Activated naive CD8-positive, alpha-beta T cell treated with anti-CD3 and anti-CD28 coated beads, Interleukin-2, amount 10 ng/mL, durations not matched to agents 7 days and 5 days (primary cell): ENCODE data around the gene SMKR1. TPM values are rescaled to one million over a fixed set of nuclear protein-coding genes. Genes with fewer than 3 reads are reported as not detected.
A peak's percentile ranks its signal among the peaks of the same experiment; 100 is the strongest.

Experiments
- ATAC-seq: fragments of 150-1000 bp; cut with Tn5 transposase; one replicate; pipeline ENCODE4 v1.10.0; 2021; ENCODE audit warnings: low read depth, moderate library complexity
- POLR2A ChIA-PET: fragments of 350-600 bp; sonication (Branson Sonifier 250); formaldehyde crosslinking; loops from one replicate; lab custom pipeline; 2021; ENCODE audit warnings: antibody characterized with exemption; lab: Charles Lee
- DNase-seq: peaks from one replicate; pipeline ENCODE4 v3.0.0; 2021
- H3K27ac Mint-ChIP-seq: one replicate; pipeline ENCODE4 v1.8.0; 2022; ENCODE audit warnings: mild to moderate bottlenecking, mixed read lengths
- H3K27me3 Mint-ChIP-seq: one replicate; pipeline ENCODE4 v1.8.0; 2022; ENCODE audit warnings: mild to moderate bottlenecking, moderate library complexity, mixed read lengths
- H3K36me3 Mint-ChIP-seq: one replicate; pipeline ENCODE4 v1.8.0; 2021; ENCODE audit warnings: mild to moderate bottlenecking, mixed read lengths
- H3K4me1 Mint-ChIP-seq: one replicate; pipeline ENCODE4 v1.8.0; 2021; ENCODE audit warnings: mixed read lengths
- H3K4me3 Mint-ChIP-seq: one replicate; pipeline ENCODE4 v1.8.0; 2022; ENCODE audit warnings: mild to moderate bottlenecking, moderate library complexity, mixed read lengths
- H3K9me3 Mint-ChIP-seq: one replicate; pipeline ENCODE4 v1.8.0; 2021; ENCODE audit warnings: mixed read lengths
- total RNA-seq, 2 experiments: library from RNA; stranded (reverse); gene quantifications; one replicate each; pipeline ENCODE4 v1.2.3, GENCODE V29; 2021

SMKR1 gene
- total RNA-seq, 2 experiments from 2014 or later, result 1.3 to 2.1 TPM

DNA sequence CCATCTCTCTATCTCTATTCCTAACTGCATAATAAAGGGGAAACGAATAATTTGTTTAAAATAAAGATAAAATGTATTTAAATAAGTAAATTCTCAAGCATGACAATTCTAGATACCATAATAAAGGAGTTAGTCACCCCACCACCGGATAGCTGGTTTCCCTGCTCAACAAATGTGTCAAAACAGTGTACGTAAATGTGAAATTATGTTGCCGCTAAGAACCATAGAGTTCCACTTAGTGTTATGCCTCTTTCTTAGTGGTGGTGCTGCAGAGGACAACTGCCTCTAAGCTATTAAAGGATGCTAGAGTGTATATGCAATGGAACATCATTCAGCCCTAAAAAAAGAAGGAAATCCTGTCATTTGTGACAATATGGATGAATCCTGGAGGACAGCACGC lies 42.4 kb downstream of the SMKR1 start:
- H3K4me1 Mint-ChIP-seq, result no peaks in the 10 kb centered on the region
- H3K4me3 Mint-ChIP-seq, result no peak overlapping the region
- POLR2A ChIA-PET, result no interaction called here
- H3K27ac Mint-ChIP-seq, result no peak overlapping the region
- H3K36me3 Mint-ChIP-seq, result no peaks in the 10 kb centered on the region
- no peak for DNase-seq
- H3K27me3 Mint-ChIP-seq, result no peaks in the 10 kb centered on the region
- no peak for ATAC-seq
- H3K9me3 Mint-ChIP-seq, result no peaks in the 10 kb centered on the region

DNA sequence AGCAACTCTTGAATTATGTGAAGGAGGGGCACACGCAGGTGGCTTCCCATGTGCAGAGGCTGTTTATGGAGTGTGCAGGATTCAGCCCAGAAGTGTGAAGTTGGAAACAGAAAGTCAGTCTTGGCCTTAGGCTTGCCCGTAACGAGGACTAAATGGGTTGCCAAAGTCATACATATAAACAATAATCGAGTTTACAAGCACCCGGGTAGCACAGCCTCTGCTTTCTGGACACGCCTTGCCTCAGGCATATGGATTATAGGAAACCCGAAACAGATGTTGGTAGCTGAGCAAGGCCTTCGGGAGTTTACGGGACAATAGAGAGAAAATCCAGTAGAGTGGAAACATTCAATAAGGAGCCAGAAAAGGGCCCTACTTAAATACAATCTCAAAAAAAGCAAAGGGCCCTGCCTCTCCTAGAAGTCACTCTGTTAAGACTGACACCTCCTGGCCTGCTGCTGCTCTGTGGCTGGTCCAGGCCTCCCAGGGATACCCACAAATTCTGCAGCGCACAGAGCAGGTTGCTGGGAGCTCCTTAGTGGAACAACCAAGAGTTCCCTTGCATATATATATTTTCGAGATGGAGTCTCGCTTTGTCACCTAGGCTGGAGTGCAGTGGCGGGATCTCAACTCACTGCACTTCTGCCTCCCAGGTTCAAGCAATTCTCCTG lies 48.5 kb downstream of the SMKR1 start:
- ATAC-seq (no peak), DNase-seq (no peak)
- POLR2A ChIA-PET, result no interaction called here
- Mint-ChIP-seq H3K4me1 (peaks cover 5% of the 10 kb centered on the region), H3K27me3 (peaks cover 4% of the 10 kb centered on the region), H3K36me3 (no peaks in the 10 kb centered on the region), H3K4me3 (no peak overlapping the region), H3K27ac (no peak overlapping the region), H3K9me3 (no peaks in the 10 kb centered on the region)

DNA sequence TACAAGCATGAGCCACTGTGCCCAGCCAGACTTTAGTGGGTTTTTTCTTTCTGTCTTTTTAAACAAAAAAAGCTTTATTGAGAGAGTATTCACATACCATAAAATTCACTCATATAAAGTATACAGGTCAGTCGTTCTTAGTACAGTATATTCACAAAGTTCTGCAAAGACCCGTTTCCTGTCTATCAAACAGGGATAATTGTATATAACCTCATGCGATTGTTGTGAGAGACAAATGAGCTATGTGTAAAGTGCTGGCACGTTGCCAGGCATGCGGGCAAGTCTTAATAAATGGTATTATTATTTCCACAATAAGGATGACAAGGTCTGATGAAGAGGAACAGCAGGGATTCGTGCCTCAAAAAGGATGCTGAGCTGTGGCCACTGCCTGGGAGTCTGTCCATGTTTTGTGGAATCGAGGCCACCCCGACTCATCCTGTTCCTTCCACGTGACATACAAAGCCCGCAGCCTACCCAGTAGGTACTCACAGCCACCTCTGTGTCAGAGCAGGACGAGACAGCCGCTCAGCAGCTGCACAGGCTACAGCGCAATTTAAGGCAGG lies 51.6 kb downstream of the SMKR1 start:
- DNase-seq, result peak; percentile 40
- Mint-ChIP-seq H3K9me3 (no peaks in the 10 kb centered on the region), H3K27me3 (peaks cover 4% of the 10 kb centered on the region), H3K27ac (no peak overlapping the region), H3K4me3 (peak overlapping the region; percentile 29), H3K4me1 (peaks cover 5% of the 10 kb centered on the region), H3K36me3 (no peaks in the 10 kb centered on the region)
- ATAC-seq, result peak; percentile 99
- POLR2A ChIA-PET, result interaction anchor here (0.6 kb wide), 1 partner anchor 16 kb away, joined by 3 read pairs; no protein-coding TSS in a partner anchor

DNA sequence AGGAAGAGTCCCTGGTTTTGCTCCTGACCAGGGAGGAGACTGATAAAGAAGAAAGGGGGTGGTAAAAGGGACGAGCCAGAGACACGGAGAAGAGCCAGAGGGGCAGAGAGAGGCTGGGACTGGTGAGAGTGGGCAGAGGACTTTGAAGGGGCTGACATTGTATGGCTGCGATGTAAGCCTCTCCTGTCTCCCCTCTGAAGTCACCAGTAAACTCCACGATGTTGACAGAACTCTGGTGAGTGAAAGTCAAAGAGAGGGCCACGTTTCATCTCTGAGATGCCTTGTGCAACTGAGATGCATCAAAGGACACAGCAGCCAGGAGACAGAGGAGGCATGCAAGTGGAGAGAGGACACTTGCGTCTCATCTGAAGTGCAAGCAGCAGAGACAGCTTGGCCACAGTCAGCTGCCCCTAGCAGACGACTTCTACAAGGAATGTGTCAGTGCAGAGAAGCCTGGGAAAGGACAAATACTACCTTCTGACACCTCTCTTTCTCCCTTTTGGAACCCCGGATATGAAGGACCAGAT lies 54.3 kb downstream of the SMKR1 start:
- H3K27me3 Mint-ChIP-seq, result peaks cover 7% of the 10 kb centered on the region
- no peak overlapping the region for H3K4me3 Mint-ChIP-seq
- no peak overlapping the region for H3K27ac Mint-ChIP-seq
- DNase-seq, result no peak
- no peaks in the 10 kb centered on the region for H3K9me3 Mint-ChIP-seq
- no peaks in the 10 kb centered on the region for H3K36me3 Mint-ChIP-seq
- peaks cover 5% of the 10 kb centered on the region for H3K4me1 Mint-ChIP-seq
- POLR2A ChIA-PET, result no interaction called here
- ATAC-seq, result no peak

DNA sequence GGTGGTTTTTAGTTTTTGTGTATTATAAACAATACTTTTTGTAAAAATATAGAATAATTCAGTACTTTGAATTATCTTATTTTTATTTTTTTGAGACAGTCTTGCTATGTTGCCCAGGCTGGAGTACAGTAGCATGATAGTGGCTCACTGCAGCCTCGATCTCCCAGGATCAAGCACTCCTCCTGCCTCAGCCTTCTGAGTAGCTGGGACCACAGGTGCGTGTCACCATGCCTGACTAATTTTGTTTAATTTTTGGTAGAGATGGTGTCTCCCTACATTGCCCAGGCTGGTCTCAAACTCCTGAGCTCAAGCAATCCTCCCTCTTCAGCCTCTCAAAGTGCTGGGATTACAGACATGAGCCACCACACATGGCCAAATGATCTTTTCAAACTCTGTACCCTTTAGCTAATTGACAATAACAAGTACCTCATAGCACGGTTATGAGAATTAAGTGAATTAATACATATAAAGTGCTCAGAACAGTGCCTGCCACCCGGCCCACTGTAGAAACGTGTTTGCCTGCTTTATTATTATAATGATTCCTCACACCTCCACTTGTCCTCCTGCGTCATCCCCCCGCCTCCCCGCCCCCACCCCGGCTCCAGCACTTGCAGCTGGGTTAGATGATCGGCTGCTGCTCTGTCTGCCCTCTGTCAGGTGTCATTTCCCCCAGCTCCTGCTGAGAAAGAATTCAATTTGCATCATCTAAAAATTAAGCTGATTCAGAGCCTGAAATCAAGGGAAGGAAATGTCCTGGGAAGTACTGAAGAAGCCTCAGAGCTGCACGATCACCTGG lies 55.6 kb downstream of the SMKR1 start:
- Mint-ChIP-seq H3K27ac (no peak overlapping the region), H3K9me3 (no peaks in the 10 kb centered on the region), H3K4me1 (peaks cover 5% of the 10 kb centered on the region), H3K36me3 (no peaks in the 10 kb centered on the region), H3K27me3 (peaks cover 9% of the 10 kb centered on the region), H3K4me3 (no peak overlapping the region)
- DNase-seq, result no peak
- POLR2A ChIA-PET, result no interaction called here
- ATAC-seq, result no peak

DNA sequence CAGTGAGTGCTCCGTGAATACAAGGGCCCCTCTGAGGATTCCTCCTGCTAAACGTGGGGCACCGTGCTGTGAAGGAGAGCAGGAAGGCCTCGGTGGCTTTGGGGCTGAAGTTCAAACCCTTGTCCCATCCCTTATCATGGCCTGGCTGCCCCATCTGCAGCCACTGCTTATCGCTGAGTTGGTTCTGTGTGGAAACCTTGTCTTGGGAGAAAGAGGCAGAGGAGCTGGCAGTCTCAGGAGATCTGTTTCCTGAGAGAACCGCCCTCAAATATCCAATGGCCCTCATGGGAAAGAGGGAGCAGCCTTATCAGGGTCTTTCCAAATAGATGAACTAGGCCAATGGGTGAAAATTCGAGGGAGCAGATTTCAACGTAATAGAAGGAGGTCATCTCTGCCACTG lies 57.2 kb downstream of the SMKR1 start:
- H3K9me3 Mint-ChIP-seq, result no peaks in the 10 kb centered on the region
- H3K27me3 Mint-ChIP-seq, result peaks cover 12% of the 10 kb centered on the region
- ATAC-seq (no peak), DNase-seq (no peak)
- H3K4me1 Mint-ChIP-seq, result no peaks in the 10 kb centered on the region
- POLR2A ChIA-PET, result no interaction called here
- no peak overlapping the region for H3K4me3 Mint-ChIP-seq
- H3K36me3 Mint-ChIP-seq, result no peaks in the 10 kb centered on the region
- H3K27ac Mint-ChIP-seq, result no peak overlapping the region

DNA sequence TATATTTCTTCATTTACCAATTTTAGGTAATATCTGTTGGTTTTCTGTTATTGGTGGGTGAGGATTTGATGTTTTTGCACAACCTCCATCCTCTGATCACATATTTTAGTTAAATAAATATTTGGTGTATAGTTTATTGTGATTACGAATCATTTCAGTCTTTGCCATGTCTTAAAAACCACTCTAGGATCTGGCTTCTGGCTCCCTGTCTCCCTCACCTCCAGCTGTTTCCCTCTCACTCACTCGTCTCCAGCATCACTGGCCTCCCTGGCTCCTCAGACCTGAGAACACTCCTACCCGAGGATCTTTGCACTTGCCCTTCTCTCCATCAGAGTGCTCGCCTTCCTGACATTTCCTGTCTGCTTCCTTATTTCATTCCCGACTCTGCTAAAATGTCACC lies 58.5 kb downstream of the SMKR1 start:
- Mint-ChIP-seq H3K36me3 (no peaks in the 10 kb centered on the region), H3K4me1 (no peaks in the 10 kb centered on the region), H3K27me3 (peaks cover 14% of the 10 kb centered on the region), H3K9me3 (no peaks in the 10 kb centered on the region), H3K4me3 (no peak overlapping the region), H3K27ac (no peak overlapping the region)
- no peak for ATAC-seq
- POLR2A ChIA-PET, result no interaction called here
- DNase-seq, result no peak

DNA sequence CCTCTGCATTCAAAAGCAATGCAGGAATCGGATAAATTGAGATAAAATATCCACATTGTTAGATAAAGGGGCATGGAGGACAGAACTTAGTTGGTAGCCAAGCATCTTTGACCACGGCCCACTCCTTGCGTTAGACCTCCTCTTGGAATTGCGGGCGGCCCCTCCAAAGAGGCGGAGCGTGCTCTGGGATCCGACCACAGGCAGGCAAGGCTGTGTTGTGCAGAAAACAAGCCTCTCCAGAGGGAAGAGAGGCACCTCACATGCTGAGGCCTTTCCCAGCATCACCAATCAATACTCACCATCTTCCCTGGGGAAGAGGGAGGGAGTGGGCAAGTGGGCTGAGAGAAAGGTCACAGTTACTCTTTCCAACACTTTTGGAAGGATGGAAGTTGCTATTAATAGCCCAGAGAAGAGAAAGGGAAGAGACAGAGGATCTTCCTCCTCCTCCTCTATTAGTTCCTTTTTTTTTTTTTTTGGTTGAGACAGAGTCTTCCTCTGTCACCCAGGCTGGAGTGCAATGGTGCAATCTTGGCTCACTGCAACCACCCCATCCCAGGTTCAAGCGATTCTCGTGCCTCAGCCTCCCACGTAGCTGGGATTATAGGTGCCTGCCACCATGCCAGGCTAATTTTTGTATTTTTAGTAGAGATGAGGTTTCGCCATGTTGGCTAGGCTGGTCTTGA lies 59.5 kb downstream of the SMKR1 start:
- no peak for DNase-seq
- ATAC-seq, result no peak
- POLR2A ChIA-PET, result no interaction called here
- no peaks in the 10 kb centered on the region for H3K9me3 Mint-ChIP-seq
- H3K27me3 Mint-ChIP-seq, result peaks cover 14% of the 10 kb centered on the region
- H3K36me3 Mint-ChIP-seq, result no peaks in the 10 kb centered on the region
- H3K4me1 Mint-ChIP-seq, result no peaks in the 10 kb centered on the region
- H3K27ac Mint-ChIP-seq, result no peak overlapping the region
- H3K4me3 Mint-ChIP-seq, result no peak overlapping the region

Other genes starting within 250 kb of the SMKR1 start
- 1 to 10 TPM; 3.3 to 4.4 TPM for gene STRIP2, start 68.1 kb upstream of the SMKR1 start, total RNA-seq
- gene NRF1, start 109.2 kb downstream of the SMKR1 start, total RNA-seq, result 10 to 100 TPM; 32.5 to 33.6 TPM